WTC11 (cell line): ENCODE data around the gene PDZD2. TPM values are rescaled to one million over a fixed set of nuclear protein-coding genes. Genes with fewer than 3 reads are reported as not detected.

Experiments
- ATAC-seq: fragments of 200-7000 bp; cut with Tn5 transposase; 2 replicates; pipeline ENCODE4 v1.10.0; 2021; ENCODE audit warnings: mild to moderate bottlenecking, moderate library complexity
- CTCF ChIA-PET: fragments of 300-600 bp; sonication (Branson Sonifier 250); formaldehyde crosslinking; loops from one replicate; lab custom pipeline; 2021; ENCODE audit warnings: antibody characterized with exemption; lab: Charles Lee
- POLR2A ChIA-PET: fragments of 350-600 bp; sonication (Branson Sonifier 250); formaldehyde crosslinking; loops from one replicate; lab custom pipeline; 2021; ENCODE audit warnings: antibody characterized with exemption; lab: Charles Lee
- DNase-seq: peaks from one replicate; pipeline ENCODE4 v3.0.0; 2021; ENCODE audit warnings: low spot score
- H3K27ac Mint-ChIP-seq: 2 replicates; pipeline ENCODE4 v1.8.0; 2021; ENCODE audit warnings: mixed read lengths
- H3K27me3 Mint-ChIP-seq: 2 replicates; pipeline ENCODE4 v1.8.0; 2021; ENCODE audit warnings: low read depth, mild to moderate bottlenecking, moderate library complexity, mixed read lengths
- H3K36me3 Mint-ChIP-seq: 2 replicates; pipeline ENCODE4 v1.8.0; 2021; ENCODE audit warnings: mixed read lengths
- H3K4me1 Mint-ChIP-seq: 2 replicates; pipeline ENCODE4 v1.8.0; 2022; ENCODE audit warnings: mixed read lengths
- H3K4me3 Mint-ChIP-seq: 2 replicates; pipeline ENCODE4 v1.8.0; 2021; ENCODE audit warnings: mild to moderate bottlenecking, moderate library complexity, mixed read lengths
- H3K9me3 Mint-ChIP-seq: 2 replicates; pipeline ENCODE4 v1.8.0; 2021; ENCODE audit warnings: mixed read lengths
- ESRRA ChIP-seq: sonication (generic); formaldehyde crosslinking; IDR thresholded peaks from 2 replicates; pipeline ENCODE4 v1.8.1; 2022; ENCODE audit warnings: mild to moderate bottlenecking, missing genetic modification reagents, borderline replicate concordance
- HMGA2 ChIP-seq: fragments of 250-450 bp; sonication (Bioruptor Pico); IDR thresholded peaks from 2 replicates; pipeline ENCODE4 v1.4.0; 2021; ENCODE audit warnings: mild to moderate bottlenecking, moderate library complexity
- IRF2 ChIP-seq: sonication (generic); formaldehyde crosslinking; IDR thresholded peaks from 2 replicates; pipeline ENCODE4 v1.8.0; 2022; ENCODE audit warnings: low read depth, missing genetic modification reagents, borderline replicate concordance
- MXD4 ChIP-seq: fragments of 250-450 bp; sonication (Bioruptor Pico); IDR thresholded peaks from 2 replicates; pipeline ENCODE4 v1.8.0; 2021; ENCODE audit warnings: mild to moderate bottlenecking, moderate library complexity, borderline replicate concordance
- NFATC4 ChIP-seq: fragments of 250-450 bp; sonication (Bioruptor Pico); IDR thresholded peaks from 2 replicates; pipeline ENCODE4 v1.9.0; 2021; ENCODE audit warnings: mild to moderate bottlenecking
- NR1H2 ChIP-seq: sonication (generic); formaldehyde crosslinking; IDR thresholded peaks from 2 replicates; pipeline ENCODE4 v1.9.0; 2021; ENCODE audit warnings: mild to moderate bottlenecking, moderate library complexity, missing genetic modification reagents
- SMAD4 ChIP-seq: sonication (generic); formaldehyde crosslinking; IDR thresholded peaks from 2 replicates; pipeline ENCODE4 v1.8.0; 2022; ENCODE audit warnings: mild to moderate bottlenecking, missing genetic modification reagents
- SP1 ChIP-seq: sonication (generic); formaldehyde crosslinking; conservative IDR thresholded peaks from 2 replicates; pipeline ENCODE4 v1.8.1; 2022; ENCODE audit warnings: missing genetic modification reagents
- ZNF219 ChIP-seq: sonication (generic); formaldehyde crosslinking; IDR thresholded peaks from 2 replicates; pipeline ENCODE4 v1.8.0; 2023; ENCODE audit warnings: missing genetic modification reagents, mild to moderate bottlenecking, borderline replicate concordance
- ZNF263 ChIP-seq: sonication (generic); formaldehyde crosslinking; IDR thresholded peaks from 2 replicates; pipeline ENCODE4 v1.8.1; 2022; ENCODE audit warnings: low read depth, mild to moderate bottlenecking, moderate library complexity, missing genetic modification reagents
- total RNA-seq: library from RNA; stranded (reverse); gene quantifications from 3 replicates; pipeline ENCODE4 v1.2.3, GENCODE V29; 2021
- TF ChIP-seq, protein P1 (sequence below): sonication (generic); formaldehyde crosslinking; IDR thresholded peaks from 2 replicates; pipeline ENCODE4 v1.8.1; 2022; ENCODE audit warnings: missing genetic modification reagents, borderline replicate concordance
- TF ChIP-seq, protein P2 (sequence below): sonication (generic); formaldehyde crosslinking; IDR thresholded peaks from 2 replicates; pipeline ENCODE4 v1.8.0; 2022; ENCODE audit warnings: mild to moderate bottlenecking, missing genetic modification reagents
- TF ChIP-seq, protein P3 (sequence below): fragments of 250-450 bp; sonication (Bioruptor Pico); IDR thresholded peaks from 2 replicates; pipeline ENCODE4 v1.9.0; 2021; ENCODE audit warnings: moderate library complexity, mild to moderate bottlenecking, inconsistent platforms, borderline replicate concordance
- TF ChIP-seq, protein P4 (sequence below): fragments of 250-450 bp; sonication (Bioruptor Pico); IDR thresholded peaks from 2 replicates; pipeline ENCODE4 v1.9.0; 2021; ENCODE audit warnings: mild to moderate bottlenecking, borderline replicate concordance
- TF ChIP-seq, protein P5 (sequence below): fragments of 250-450 bp; sonication (Bioruptor Pico); IDR thresholded peaks from 2 replicates; pipeline ENCODE4 v1.8.0; 2021; ENCODE audit warnings: mild to moderate bottlenecking
- TF ChIP-seq, protein P6 (sequence below): sonication (generic); formaldehyde crosslinking; IDR thresholded peaks from 2 replicates; pipeline ENCODE4 v1.8.1; 2023; ENCODE audit warnings: mild to moderate bottlenecking, missing genetic modification reagents
- TF ChIP-seq, protein P7 (sequence below): sonication (generic); formaldehyde crosslinking; conservative IDR thresholded peaks from 2 replicates; pipeline ENCODE4 v1.8.1; 2023; ENCODE audit warnings: mild to moderate bottlenecking, low read depth, missing genetic modification reagents, moderate library complexity
- TF ChIP-seq, protein P8 (sequence below): sonication (generic); formaldehyde crosslinking; IDR thresholded peaks from 2 replicates; pipeline ENCODE4 v1.8.0; 2022; ENCODE audit warnings: mild to moderate bottlenecking, missing genetic modification reagents

Gene PDZD2
- total RNA-seq, 1 experiment from 2014 or later: 11.4 TPM

DNA sequence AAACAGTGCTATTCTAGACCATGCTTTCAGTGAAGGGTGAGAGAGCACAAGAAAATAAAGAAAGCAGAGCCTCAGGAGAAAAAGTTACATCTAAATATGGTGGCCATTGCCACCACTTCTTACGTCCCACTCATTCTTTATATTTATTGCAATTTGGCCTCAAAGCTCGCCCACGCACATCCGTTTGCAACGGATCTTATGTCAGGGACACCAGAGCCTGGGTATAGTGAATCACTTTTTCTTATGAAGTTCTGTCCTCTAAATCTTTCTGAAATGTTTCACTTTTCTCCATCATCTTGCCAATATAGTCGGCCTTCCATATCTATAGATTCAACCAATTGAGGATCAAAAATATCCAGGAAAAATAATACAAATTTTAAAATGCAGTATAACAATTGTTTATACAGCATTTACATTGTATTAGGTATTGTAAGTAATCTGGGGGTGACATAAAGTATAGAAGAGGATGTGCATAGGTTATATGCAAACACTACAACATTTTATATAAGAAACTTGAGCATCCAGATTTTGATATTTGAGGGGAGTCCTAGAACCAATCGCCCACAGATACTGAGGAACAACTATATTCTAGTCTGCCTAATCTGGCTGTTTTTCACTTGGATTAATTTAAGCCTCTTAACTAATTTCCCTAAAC, 500.0 kb downstream of the PDZD2 start:
- H3K27ac Mint-ChIP-seq: no peak overlapping the region
- CTCF ChIA-PET: no interaction called here
- DNase-seq: no peak
- H3K36me3 Mint-ChIP-seq: peaks cover 36% of the 10 kb centered on the region
- no peak overlapping the region for H3K4me3 Mint-ChIP-seq
- no peaks in the 10 kb centered on the region for H3K27me3 Mint-ChIP-seq
- TF ChIP-seq ESRRA: no peak
- TF ChIP-seq, protein P1, sequence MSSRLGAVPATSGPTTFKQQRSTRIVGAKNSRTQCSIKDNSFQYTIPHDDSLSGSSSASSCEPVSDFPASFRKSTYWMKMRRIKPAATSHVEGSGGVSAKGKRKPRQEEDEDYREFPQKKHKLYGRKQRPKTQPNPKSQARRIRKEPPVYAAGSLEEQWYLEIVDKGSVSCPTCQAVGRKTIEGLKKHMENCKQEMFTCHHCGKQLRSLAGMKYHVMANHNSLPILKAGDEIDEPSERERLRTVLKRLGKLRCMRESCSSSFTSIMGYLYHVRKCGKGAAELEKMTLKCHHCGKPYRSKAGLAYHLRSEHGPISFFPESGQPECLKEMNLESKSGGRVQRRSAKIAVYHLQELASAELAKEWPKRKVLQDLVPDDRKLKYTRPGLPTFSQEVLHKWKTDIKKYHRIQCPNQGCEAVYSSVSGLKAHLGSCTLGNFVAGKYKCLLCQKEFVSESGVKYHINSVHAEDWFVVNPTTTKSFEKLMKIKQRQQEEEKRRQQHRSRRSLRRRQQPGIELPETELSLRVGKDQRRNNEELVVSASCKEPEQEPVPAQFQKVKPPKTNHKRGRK: no peak
- TF ChIP-seq IRF2 (CRISPR knock-in tag): no peak
- TF ChIP-seq, protein P2, sequence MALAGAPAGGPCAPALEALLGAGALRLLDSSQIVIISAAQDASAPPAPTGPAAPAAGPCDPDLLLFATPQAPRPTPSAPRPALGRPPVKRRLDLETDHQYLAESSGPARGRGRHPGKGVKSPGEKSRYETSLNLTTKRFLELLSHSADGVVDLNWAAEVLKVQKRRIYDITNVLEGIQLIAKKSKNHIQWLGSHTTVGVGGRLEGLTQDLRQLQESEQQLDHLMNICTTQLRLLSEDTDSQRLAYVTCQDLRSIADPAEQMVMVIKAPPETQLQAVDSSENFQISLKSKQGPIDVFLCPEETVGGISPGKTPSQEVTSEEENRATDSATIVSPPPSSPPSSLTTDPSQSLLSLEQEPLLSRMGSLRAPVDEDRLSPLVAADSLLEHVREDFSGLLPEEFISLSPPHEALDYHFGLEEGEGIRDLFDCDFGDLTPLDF (CRISPR knock-in tag): no peak
- TF ChIP-seq ZNF263: no peak
- no peak for TF ChIP-seq NFATC4
- TF ChIP-seq SP1 (CRISPR knock-in tag): no peak
- TF ChIP-seq ZNF219 (CRISPR knock-in tag): no peak
- TF ChIP-seq SMAD4 (CRISPR knock-in tag): no peak
- TF ChIP-seq, protein P3, sequence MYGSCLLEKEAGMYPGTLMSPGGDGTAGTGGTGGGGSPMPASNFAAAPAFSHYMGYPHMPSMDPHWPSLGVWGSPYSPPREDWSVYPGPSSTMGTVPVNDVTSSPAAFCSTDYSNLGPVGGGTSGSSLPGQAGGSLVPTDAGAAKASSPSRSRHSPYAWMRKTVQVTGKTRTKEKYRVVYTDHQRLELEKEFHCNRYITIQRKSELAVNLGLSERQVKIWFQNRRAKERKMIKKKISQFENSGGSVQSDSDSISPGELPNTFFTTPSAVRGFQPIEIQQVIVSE (CRISPR knock-in tag): no peak
- TF ChIP-seq, protein P4, sequence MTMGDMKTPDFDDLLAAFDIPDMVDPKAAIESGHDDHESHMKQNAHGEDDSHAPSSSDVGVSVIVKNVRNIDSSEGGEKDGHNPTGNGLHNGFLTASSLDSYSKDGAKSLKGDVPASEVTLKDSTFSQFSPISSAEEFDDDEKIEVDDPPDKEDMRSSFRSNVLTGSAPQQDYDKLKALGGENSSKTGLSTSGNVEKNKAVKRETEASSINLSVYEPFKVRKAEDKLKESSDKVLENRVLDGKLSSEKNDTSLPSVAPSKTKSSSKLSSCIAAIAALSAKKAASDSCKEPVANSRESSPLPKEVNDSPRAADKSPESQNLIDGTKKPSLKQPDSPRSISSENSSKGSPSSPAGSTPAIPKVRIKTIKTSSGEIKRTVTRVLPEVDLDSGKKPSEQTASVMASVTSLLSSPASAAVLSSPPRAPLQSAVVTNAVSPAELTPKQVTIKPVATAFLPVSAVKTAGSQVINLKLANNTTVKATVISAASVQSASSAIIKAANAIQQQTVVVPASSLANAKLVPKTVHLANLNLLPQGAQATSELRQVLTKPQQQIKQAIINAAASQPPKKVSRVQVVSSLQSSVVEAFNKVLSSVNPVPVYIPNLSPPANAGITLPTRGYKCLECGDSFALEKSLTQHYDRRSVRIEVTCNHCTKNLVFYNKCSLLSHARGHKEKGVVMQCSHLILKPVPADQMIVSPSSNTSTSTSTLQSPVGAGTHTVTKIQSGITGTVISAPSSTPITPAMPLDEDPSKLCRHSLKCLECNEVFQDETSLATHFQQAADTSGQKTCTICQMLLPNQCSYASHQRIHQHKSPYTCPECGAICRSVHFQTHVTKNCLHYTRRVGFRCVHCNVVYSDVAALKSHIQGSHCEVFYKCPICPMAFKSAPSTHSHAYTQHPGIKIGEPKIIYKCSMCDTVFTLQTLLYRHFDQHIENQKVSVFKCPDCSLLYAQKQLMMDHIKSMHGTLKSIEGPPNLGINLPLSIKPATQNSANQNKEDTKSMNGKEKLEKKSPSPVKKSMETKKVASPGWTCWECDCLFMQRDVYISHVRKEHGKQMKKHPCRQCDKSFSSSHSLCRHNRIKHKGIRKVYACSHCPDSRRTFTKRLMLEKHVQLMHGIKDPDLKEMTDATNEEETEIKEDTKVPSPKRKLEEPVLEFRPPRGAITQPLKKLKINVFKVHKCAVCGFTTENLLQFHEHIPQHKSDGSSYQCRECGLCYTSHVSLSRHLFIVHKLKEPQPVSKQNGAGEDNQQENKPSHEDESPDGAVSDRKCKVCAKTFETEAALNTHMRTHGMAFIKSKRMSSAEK (CRISPR knock-in tag): no peak
- TF ChIP-seq, protein P5, sequence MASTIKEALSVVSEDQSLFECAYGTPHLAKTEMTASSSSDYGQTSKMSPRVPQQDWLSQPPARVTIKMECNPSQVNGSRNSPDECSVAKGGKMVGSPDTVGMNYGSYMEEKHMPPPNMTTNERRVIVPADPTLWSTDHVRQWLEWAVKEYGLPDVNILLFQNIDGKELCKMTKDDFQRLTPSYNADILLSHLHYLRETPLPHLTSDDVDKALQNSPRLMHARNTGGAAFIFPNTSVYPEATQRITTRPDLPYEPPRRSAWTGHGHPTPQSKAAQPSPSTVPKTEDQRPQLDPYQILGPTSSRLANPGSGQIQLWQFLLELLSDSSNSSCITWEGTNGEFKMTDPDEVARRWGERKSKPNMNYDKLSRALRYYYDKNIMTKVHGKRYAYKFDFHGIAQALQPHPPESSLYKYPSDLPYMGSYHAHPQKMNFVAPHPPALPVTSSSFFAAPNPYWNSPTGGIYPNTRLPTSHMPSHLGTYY (CRISPR knock-in tag): no peak
- no peaks in the 10 kb centered on the region for H3K4me1 Mint-ChIP-seq
- POLR2A ChIA-PET: no interaction called here
- ATAC-seq: no peak
- no peaks in the 10 kb centered on the region for H3K9me3 Mint-ChIP-seq

DNA sequence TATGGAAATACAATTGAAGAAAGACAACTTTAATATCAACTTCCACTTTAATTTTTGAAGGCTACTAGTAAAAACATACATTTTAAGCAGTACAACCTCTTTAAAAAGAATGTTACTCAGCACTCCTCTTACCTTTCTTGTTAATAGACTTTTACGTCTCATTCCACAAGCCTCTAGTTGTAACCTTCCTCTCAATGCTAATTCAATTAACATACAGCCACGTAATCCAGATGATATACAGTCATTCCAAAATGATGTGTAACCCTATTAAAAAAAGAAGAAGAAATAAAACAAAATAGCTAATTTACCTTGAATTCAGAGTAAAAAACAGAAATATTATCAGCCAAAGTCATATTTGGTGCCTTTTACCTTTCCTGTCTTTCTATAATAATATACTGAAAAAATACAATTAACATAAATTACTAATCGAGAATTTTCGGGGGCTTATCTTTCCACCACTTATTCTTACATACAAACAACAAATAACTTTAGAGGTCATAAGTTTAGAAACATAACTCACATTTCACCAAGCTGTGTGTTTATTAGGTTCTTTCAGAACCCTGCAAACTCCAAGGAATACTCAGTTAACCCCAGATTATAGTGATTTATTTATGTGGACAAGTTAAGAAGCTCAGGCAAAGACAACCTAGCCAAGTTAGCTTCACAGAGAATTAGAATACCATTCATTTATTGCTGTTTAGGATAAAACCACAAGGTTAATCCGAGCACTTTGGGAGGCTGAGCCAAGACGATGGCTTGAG, 504.9 kb downstream of the PDZD2 start:
- ChIA-PET POLR2A (no interaction called here), CTCF (no interaction called here)
- H3K4me1 Mint-ChIP-seq: no peaks in the 10 kb centered on the region; the same call in 1 of the 2 replicates
- no peak for ATAC-seq
- DNase-seq: no peak
- no peak overlapping the region for H3K4me3 Mint-ChIP-seq
- H3K27ac Mint-ChIP-seq: peak overlapping the region; percentile 39; the same call in 1 of the 2 replicates
- H3K27me3 Mint-ChIP-seq: no peaks in the 10 kb centered on the region
- H3K36me3 Mint-ChIP-seq: peaks cover 37% of the 10 kb centered on the region
- H3K9me3 Mint-ChIP-seq: 0 out of 2 replicates have a peak, but pooled peaks cover 6% of the 10 kb centered on the region
- no peak for TF ChIP-seq HMGA2 (CRISPR knock-in tag)
- TF ChIP-seq, protein P6, sequence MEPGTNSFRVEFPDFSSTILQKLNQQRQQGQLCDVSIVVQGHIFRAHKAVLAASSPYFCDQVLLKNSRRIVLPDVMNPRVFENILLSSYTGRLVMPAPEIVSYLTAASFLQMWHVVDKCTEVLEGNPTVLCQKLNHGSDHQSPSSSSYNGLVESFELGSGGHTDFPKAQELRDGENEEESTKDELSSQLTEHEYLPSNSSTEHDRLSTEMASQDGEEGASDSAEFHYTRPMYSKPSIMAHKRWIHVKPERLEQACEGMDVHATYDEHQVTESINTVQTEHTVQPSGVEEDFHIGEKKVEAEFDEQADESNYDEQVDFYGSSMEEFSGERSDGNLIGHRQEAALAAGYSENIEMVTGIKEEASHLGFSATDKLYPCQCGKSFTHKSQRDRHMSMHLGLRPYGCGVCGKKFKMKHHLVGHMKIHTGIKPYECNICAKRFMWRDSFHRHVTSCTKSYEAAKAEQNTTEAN (CRISPR knock-in tag): no peak
- no peak for TF ChIP-seq ZNF219 (CRISPR knock-in tag)
- TF ChIP-seq, protein P7, sequence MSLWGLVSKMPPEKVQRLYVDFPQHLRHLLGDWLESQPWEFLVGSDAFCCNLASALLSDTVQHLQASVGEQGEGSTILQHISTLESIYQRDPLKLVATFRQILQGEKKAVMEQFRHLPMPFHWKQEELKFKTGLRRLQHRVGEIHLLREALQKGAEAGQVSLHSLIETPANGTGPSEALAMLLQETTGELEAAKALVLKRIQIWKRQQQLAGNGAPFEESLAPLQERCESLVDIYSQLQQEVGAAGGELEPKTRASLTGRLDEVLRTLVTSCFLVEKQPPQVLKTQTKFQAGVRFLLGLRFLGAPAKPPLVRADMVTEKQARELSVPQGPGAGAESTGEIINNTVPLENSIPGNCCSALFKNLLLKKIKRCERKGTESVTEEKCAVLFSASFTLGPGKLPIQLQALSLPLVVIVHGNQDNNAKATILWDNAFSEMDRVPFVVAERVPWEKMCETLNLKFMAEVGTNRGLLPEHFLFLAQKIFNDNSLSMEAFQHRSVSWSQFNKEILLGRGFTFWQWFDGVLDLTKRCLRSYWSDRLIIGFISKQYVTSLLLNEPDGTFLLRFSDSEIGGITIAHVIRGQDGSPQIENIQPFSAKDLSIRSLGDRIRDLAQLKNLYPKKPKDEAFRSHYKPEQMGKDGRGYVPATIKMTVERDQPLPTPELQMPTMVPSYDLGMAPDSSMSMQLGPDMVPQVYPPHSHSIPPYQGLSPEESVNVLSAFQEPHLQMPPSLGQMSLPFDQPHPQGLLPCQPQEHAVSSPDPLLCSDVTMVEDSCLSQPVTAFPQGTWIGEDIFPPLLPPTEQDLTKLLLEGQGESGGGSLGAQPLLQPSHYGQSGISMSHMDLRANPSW (CRISPR knock-in tag): no peak
- TF ChIP-seq NR1H2 (CRISPR knock-in tag): no peak
- no peak for TF ChIP-seq MXD4
- TF ChIP-seq, protein P8, sequence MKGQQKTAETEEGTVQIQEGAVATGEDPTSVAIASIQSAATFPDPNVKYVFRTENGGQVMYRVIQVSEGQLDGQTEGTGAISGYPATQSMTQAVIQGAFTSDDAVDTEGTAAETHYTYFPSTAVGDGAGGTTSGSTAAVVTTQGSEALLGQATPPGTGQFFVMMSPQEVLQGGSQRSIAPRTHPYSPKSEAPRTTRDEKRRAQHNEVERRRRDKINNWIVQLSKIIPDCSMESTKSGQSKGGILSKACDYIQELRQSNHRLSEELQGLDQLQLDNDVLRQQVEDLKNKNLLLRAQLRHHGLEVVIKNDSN: no peak
